HEK293 (cell line): Measurements from ENCODE around the gene SLC28A3.

Experiments
- CTCF ChIA-PET: fragments of 350-600 bp; formaldehyde crosslinking; extraction: SDS; loops from one replicate; lab custom pipeline; 2021; ENCODE audit warnings: antibody characterized with exemption; lab: Yijun Ruan, JAX
- POLR2A ChIA-PET: fragments of 300-600 bp; formaldehyde crosslinking; extraction: SDS; loops from one replicate; lab custom pipeline; 2020; ENCODE audit warnings: antibody characterized with exemption, inconsistent platforms; lab: Yijun Ruan, JAX
- H3K27ac ChIP-seq: fragments of 200-500 bp; sonication (Bioruptor generic); 2 replicates; pipeline ENCODE4 v1.5.1; 2014; ENCODE audit warnings: low read depth, low read length, control low read depth, inconsistent platforms; ENCODE audit errors: extremely low read depth
- H3K36me3 ChIP-seq, 2 experiments: fragments of 200-500 bp in 1 of 2; sonication (Bioruptor generic) in 1 of 2; 1 replicate in 1 of 2; 2 replicates in 1 of 2; pipeline ENCODE4 v1.5.1; 2014 to 2017; ENCODE audit warnings: inconsistent platforms in 2 of 2, low read length in 2 of 2; ENCODE audit not compliant: control insufficient read depth in 2 of 2, insufficient read depth in 1 of 2
- H3K4me1 ChIP-seq: fragments of 200-500 bp; sonication (Bioruptor generic); 2 replicates; pipeline ENCODE4 v1.5.1; 2014; ENCODE audit warnings: mild to moderate bottlenecking, low read length, inconsistent platforms; ENCODE audit not compliant: control insufficient read depth, insufficient read depth
- H3K4me3 ChIP-seq: 2 replicates; pipeline ENCODE4 v1.5.1; 2011; ENCODE audit warnings: low read depth, mild to moderate bottlenecking, control low read depth, low read length, moderate library complexity
- H3K9me3 ChIP-seq: fragments of 200-500 bp; sonication (Bioruptor generic); 2 replicates; pipeline ENCODE4 v1.5.1; 2014; ENCODE audit warnings: low read depth, low read length, inconsistent platforms; ENCODE audit not compliant: control insufficient read depth, insufficient read depth
- GLI4 ChIP-seq: fragments of 450-650 bp; formaldehyde crosslinking; IDR thresholded peaks from 2 replicates; pipeline ENCODE4 v1.5.1; 2016; ENCODE audit warnings: missing biosample characterization, missing genetic modification characterization
- GLIS2 ChIP-seq: fragments of 450-650 bp; formaldehyde crosslinking; IDR thresholded peaks from 2 replicates; pipeline ENCODE4 v1.5.1; 2016; ENCODE audit warnings: missing biosample characterization, missing genetic modification characterization
- TSHZ1 ChIP-seq: fragments of 450-650 bp; formaldehyde crosslinking; IDR thresholded peaks from 2 replicates; pipeline ENCODE4 v1.5.1; 2016; ENCODE audit warnings: missing biosample characterization, missing genetic modification characterization, borderline replicate concordance
- ZBTB20 ChIP-seq: fragments of 450-650 bp; formaldehyde crosslinking; IDR thresholded peaks from 2 replicates; pipeline ENCODE4 v1.5.1; 2016; ENCODE audit warnings: missing biosample characterization, missing genetic modification characterization
- ZBTB7A ChIP-seq: fragments of 450-650 bp; formaldehyde crosslinking; IDR thresholded peaks from 2 replicates; pipeline ENCODE4 v1.5.1; 2016; ENCODE audit warnings: low read depth, missing biosample characterization, missing genetic modification characterization
- ZEB2 ChIP-seq: fragments of 450-650 bp; formaldehyde crosslinking; IDR thresholded peaks from 2 replicates; pipeline ENCODE4 v1.5.1; 2016; ENCODE audit warnings: missing biosample characterization, missing genetic modification characterization
- ZNF132 ChIP-seq: fragments of 450-650 bp; formaldehyde crosslinking; IDR thresholded peaks from 2 replicates; pipeline ENCODE4 v1.5.1; 2017; ENCODE audit warnings: missing biosample characterization, missing genetic modification characterization, borderline replicate concordance
- ZNF138 ChIP-seq: fragments of 450-650 bp; formaldehyde crosslinking; IDR thresholded peaks from 2 replicates; pipeline ENCODE4 v1.5.1; 2016; ENCODE audit warnings: missing biosample characterization, missing genetic modification characterization, borderline replicate concordance
- ZNF140 ChIP-seq: fragments of 450-650 bp; formaldehyde crosslinking; IDR thresholded peaks from 2 replicates; pipeline ENCODE4 v1.5.1; 2016; ENCODE audit warnings: missing biosample characterization, missing genetic modification characterization
- ZNF211 ChIP-seq: fragments of 450-650 bp; formaldehyde crosslinking; IDR thresholded peaks from 2 replicates; pipeline ENCODE4 v1.5.1; 2016; ENCODE audit warnings: low read depth, missing biosample characterization, missing genetic modification characterization
- ZNF214 ChIP-seq: fragments of 450-650 bp; formaldehyde crosslinking; IDR thresholded peaks from 2 replicates; pipeline ENCODE4 v1.5.1; 2017; ENCODE audit warnings: missing biosample characterization, mild to moderate bottlenecking, missing genetic modification characterization, borderline replicate concordance
- ZNF350 ChIP-seq: fragments of 450-650 bp; formaldehyde crosslinking; IDR thresholded peaks from 2 replicates; pipeline ENCODE4 v1.5.0; 2017; ENCODE audit warnings: missing biosample characterization, mild to moderate bottlenecking, missing genetic modification characterization
- ZNF398 ChIP-seq: fragments of 450-650 bp; formaldehyde crosslinking; IDR thresholded peaks from 2 replicates; pipeline ENCODE4 v1.5.1; 2017; ENCODE audit warnings: missing biosample characterization, missing genetic modification characterization
- ZNF510 ChIP-seq: fragments of 450-650 bp; formaldehyde crosslinking; IDR thresholded peaks from 2 replicates; pipeline ENCODE4 v1.5.1; 2018; ENCODE audit warnings: mild to moderate bottlenecking, missing genetic modification characterization, missing biosample characterization; ENCODE audit not compliant: insufficient replicate concordance
- ZNF544 ChIP-seq: fragments of 450-650 bp; formaldehyde crosslinking; IDR thresholded peaks from 2 replicates; pipeline ENCODE4 v1.5.0; 2017; ENCODE audit warnings: missing biosample characterization, missing genetic modification characterization
- ZNF558 ChIP-seq: fragments of 450-650 bp; formaldehyde crosslinking; IDR thresholded peaks from 2 replicates; pipeline ENCODE4 v1.5.1; 2016; ENCODE audit warnings: missing biosample characterization, missing genetic modification characterization
- ZNF560 ChIP-seq: fragments of 450-650 bp; formaldehyde crosslinking; IDR thresholded peaks from 2 replicates; pipeline ENCODE4 v1.5.1; 2017; ENCODE audit warnings: missing biosample characterization, missing genetic modification characterization, borderline replicate concordance
- ZNF629 ChIP-seq: fragments of 450-650 bp; formaldehyde crosslinking; IDR thresholded peaks from 2 replicates; pipeline ENCODE4 v1.5.1; 2017; ENCODE audit warnings: missing biosample characterization, missing genetic modification characterization
- ZNF837 ChIP-seq: fragments of 450-650 bp; formaldehyde crosslinking; IDR thresholded peaks from 2 replicates; pipeline ENCODE4 v1.5.1; 2016; ENCODE audit warnings: missing biosample characterization, missing genetic modification characterization
- ZSCAN5A ChIP-seq: fragments of 450-650 bp; formaldehyde crosslinking; IDR thresholded peaks from 2 replicates; pipeline ENCODE4 v1.5.1; 2016; ENCODE audit warnings: missing biosample characterization, missing genetic modification characterization

The SLC28A3 gene

GRCh38 chr9:84386753-84387152, 46.2 kb upstream of the SLC28A3 start (continued):
- no peak for TF ChIP-seq TSHZ1
- TF ChIP-seq ZNF350 (tag by site-specific recombination), result no peak

GRCh38 chr9:84385386-84386040, 45.0 kb upstream of the SLC28A3 start:
- H3K4me3 ChIP-seq, result no peak overlapping the region
- H3K4me1 ChIP-seq, result no peaks in the 10 kb centered on the region
- POLR2A ChIA-PET, result no interaction called here
- H3K36me3 ChIP-seq, result no peaks in the 10 kb centered on the region
- H3K9me3 ChIP-seq, result no peaks in the 10 kb centered on the region
- TF ChIP-seq ZSCAN5A (tag by site-specific recombination) (no peak), ZNF140 (tag by site-specific recombination) (no peak), ZNF138 (tag by site-specific recombination) (no peak), ZNF214 (no peak), ZNF132 (tag by site-specific recombination) (no peak), TSHZ1 (no peak), ZNF560 (tag by site-specific recombination) (no peak)
- no peak overlapping the region for H3K27ac ChIP-seq
- CTCF ChIA-PET, result interaction anchor here (1.0 kb wide), 1 partner anchor 396 kb away, joined by 4 read pairs; no protein-coding TSS in a partner anchor

- Histone ChIP-seq H3K9me3 (no peaks in the 10 kb centered on the region), H3K36me3 (no peaks in the 10 kb centered on the region), H3K27ac (no peak overlapping the region), H3K4me3 (no peak overlapping the region), H3K4me1 (no peaks in the 10 kb centered on the region)
- CTCF ChIA-PET, result interaction anchor here (0.7 to 2.2 kb wide), 3 partner anchors 12 to 1099 kb away, joined by 3 to 9 read pairs (median 4); no protein-coding TSS in a partner anchor
- TF ChIP-seq GLIS2 (tag by site-specific recombination) (no peak), ZNF837 (no peak), ZNF544 (tag by site-specific recombination) (no peak), ZNF211 (tag by site-specific recombination) (no peak), GLI4 (tag by site-specific recombination) (no peak), ZBTB20 (no peak), ZNF558 (tag by site-specific recombination) (no peak), ZNF398 (tag by site-specific recombination) (no peak), ZEB2 (tag by site-specific recombination) (no peak), ZNF629 (tag by site-specific recombination) (no peak), ZNF510 (no peak), ZBTB7A (tag by site-specific recombination) (no peak)
- POLR2A ChIA-PET, result no interaction called here
These were observed 44.1 kb upstream of the SLC28A3 start for GRCh38 chr9:84384617-84385016.
